GM18511 (cell line): ENCODE data around the gene PXMP2.
"Not testable (repeated sequence)": the region's sequence is repeated elsewhere in the genome, so short reads cannot be mapped to it uniquely, and the experiment has no call there.

ENCODE experiments used
- ATAC-seq: cut with Tn5 transposase; IDR thresholded peaks from one replicate; pipeline ENCODE4 v1.9.1; 2021; ENCODE audit warnings: mild to moderate bottlenecking, moderate library complexity; ENCODE audit not compliant: unreplicated experiment

PXMP2 gene

GRCh38 chr12:132747395-132747794 lies 60.0 kb downstream of the PXMP2 start:
- no peak for ATAC-seq

GRCh38 chr12:132747896-132748295 lies 60.5 kb downstream of the PXMP2 start:
- no peak for ATAC-seq

DNA sequence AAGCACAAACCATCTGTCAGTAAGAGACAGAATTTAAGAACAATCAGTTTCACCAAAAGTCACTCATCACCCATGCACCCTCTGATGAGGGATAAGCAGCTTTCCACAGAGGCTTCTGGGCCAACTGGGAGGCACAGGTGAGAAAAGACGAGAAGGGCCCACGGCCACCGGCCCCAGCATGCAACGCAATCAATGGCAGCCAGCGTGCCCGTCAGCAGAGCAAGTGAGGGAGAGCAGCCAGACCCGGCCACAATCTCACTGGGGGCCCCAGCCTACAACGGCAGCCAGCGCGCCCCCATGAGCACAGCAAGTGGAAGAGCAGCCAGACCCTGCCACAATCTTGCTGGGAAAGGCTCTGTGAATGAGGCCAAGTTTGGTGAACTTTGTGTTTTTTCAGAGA lies 60.9 kb downstream of the PXMP2 start:
- ATAC-seq = no peak

GRCh38 chr12:132753670-132754069 lies 66.3 kb downstream of the PXMP2 start:
- ATAC-seq = not testable (repeated sequence)

DNA sequence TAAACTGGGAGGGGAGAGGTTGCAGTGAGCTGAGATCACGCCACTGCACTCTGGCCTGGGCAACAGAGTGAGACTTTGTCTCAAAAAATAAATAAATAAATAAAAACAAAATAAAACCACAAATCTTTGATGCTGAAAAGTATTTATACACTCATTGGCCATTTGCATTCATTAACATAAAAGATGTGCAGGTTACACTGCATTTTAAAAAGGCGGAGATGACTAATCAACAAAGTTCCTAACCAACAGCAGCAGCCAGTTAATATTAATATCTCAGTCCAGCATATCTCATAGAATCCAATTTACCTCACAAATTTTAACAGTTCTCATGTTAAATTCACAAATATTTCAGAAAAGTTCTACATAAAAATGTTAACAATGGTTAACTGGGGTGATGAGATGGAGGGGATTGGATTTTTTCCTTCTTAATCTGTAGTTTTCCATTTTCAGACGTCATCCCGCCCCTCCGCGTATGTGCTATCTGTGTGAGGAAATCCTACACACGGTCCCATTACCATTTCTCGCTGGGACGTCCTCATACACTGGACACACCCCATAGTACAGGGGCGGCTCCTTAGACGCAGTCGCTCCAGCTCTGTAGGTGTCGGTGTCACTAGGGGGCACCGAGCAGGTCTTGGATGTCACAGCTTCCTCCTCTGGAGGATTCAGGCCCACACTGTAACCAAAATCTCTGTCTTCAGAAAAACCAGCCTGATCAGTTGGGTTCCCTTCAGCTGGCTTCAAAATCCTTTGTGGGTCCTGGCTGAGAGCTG lies 67.0 kb downstream of the PXMP2 start:
- ATAC-seq = no peak
